Erythroblast (primary cell): Measurements from ENCODE around the gene IQCH.

ENCODE experiments used
- GATA1 ChIP-seq: IDR thresholded peaks from 2 replicates; pipeline ENCODE4 v1.6.1; 2011; ENCODE audit warnings: low read depth, mild to moderate bottlenecking, control low read depth, low read length, moderate library complexity
- POLR2A ChIP-seq: IDR thresholded peaks from 2 replicates; pipeline ENCODE4 v1.6.1; 2011; ENCODE audit warnings: mild to moderate bottlenecking, low read length

DNA sequence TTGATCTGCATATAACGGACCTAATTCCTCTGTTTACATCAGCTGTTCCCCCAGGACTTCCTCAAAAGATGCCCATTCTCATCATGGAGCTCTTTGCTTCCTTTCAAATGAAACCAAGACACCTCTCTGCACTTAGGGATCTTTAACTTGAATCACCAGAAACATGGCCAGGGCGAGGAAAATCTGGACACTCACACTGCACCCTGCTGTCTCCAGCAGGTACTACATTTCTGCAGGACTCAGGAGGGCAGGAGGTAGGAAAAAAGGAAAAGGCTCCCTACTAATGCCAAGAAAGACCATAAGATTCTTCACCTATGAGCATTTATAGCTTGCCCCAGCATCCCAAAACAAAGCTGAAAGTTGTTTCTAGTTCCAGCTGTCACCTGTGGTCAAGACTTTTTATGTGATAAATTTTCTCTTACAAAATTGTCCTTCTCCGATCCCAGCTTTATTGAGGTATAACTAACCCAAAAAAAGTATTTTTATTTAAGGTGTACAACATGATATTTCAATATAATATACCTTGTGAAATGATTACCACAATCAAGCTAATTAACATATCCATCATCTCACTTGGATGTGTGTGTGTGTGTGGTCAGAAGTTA is 179.0 kb downstream of the IQCH start:
- TF ChIP-seq POLR2A: no peak
- TF ChIP-seq GATA1: no peak
